H54 (cell line): ENCODE measurements around the gene THRB.
A peak's percentile ranks its signal among the peaks of the same experiment; 100 is the strongest.

Experiments
- DNase-seq: peaks from one replicate; pipeline ENCODE4 v3.0.0; 2011; ENCODE audit warnings: low spot score, mixed read lengths; ENCODE audit not compliant: insufficient read length
- FAIRE-seq: peaks from 3 replicates; lab custom pipeline; 2011; peaks lifted over from hg19 to GRCh38; lab: Jason Lieb, UNC
- POLR2A ChIP-seq: IDR thresholded peaks from 2 replicates; pipeline ENCODE4 v1.6.1; 2011; ENCODE audit warnings: low read depth, mild to moderate bottlenecking, low read length

THRB gene

GRCh38 chr3:24135280-24135679 lies 359.4 kb downstream of the THRB start:
- DNase-seq (no peak), FAIRE-seq (no peak)
- TF ChIP-seq POLR2A: no peak

GRCh38 chr3:24133942-24134341 lies 360.7 kb downstream of the THRB start:
- DNase-seq: no peak
- no peak for FAIRE-seq
- no peak for TF ChIP-seq POLR2A

DNA sequence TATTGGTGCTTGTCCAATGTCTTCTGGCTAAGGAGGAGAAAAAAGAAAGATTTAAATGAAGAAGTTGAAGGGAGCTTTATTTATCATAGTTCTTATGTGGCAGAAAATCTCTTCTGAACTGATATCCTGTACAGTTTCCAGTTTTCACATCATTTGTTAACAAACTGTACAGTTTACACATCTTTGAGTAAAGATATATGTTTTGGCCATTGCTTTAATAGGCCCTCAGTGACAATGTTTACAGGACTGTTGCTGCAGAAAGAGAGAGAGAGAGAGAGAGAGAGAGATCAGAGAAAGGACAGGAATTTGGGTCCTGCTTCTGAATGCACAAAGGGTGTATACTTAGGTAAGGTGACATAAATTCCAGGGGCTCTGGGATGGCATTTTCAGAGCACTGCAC lies 361.2 kb downstream of the THRB start:
- DNase-seq: no peak
- no peak for FAIRE-seq
- no peak for TF ChIP-seq POLR2A

- no peak for FAIRE-seq
- TF ChIP-seq POLR2A: no peak
- DNase-seq: no peak
These were observed 365.1 kb downstream of the THRB start for GRCh38 chr3:24129549-24129948.

DNA sequence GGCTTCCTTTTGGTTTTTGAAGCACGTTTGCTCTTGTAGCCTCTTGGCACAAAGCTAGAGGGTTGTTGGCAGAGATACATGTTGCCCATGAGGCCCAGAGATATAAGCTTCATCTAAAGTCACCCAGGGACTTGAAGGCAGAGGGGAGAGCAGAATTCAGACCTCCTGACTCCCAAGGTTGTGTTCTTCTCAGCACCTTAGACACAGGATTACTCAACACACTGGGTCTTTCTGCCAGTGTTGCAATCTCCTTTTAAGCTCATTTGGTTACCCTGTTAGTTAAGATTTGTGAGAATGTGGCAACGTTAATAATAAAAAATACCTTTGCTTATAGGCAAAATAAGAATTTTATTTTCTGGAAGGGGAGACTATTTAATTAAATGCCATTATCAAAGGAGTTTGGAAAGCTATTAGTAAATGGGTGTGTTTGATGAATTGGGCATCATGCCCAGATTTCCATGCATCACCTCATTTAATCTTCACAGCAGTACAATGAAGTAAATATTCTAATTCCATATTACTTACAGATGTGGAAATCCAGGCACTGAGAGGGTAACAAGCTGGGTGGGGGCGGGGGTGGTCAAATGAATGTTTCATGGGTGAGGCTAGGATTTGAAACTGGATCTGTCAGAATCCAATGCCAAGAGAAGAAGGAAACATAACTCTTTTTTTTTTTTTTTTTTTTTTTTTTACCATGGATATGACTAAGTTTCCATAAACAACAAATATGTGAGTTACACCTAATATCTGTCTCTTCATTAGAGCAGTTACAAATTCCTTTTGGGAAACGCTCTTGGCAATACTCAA lies 366.2 kb downstream of the THRB start:
- DNase-seq (no peak), FAIRE-seq (no peak)
- TF ChIP-seq POLR2A: no peak

DNA sequence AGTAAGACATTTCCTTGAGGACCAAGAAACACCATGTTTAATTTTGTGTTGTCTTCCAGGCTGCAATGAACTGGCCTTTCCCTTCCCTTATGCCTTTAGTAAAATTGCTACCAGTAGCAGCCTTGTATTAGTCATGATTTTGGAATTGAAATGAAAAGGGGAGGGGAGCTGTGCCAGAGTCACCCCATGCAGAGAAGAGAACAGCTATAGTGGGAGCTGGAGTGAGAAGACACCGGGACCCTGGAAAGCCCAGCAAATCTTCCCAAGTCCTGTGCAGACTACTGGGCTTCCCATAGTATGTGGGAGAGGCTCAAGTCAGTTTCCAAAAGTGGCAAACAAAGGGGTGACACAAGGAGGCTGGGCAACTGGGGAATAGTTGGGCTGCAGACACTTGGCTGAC lies 371.1 kb downstream of the THRB start:
- no peak for TF ChIP-seq POLR2A
- DNase-seq (peak; percentile 15), FAIRE-seq (no peak)

- DNase-seq: no peak
These were observed 374.2 kb downstream of the THRB start for GRCh38 chr3:24120434-24120833.

GRCh38 chr3:24119321-24119751 lies 375.3 kb downstream of the THRB start:
- FAIRE-seq (no peak), DNase-seq (no peak)
- TF ChIP-seq POLR2A: no peak

More at GRCh38 chr3:24120434-24120833, 374.2 kb downstream of the THRB start:
- FAIRE-seq: no peak
- TF ChIP-seq POLR2A: no peak

DNA sequence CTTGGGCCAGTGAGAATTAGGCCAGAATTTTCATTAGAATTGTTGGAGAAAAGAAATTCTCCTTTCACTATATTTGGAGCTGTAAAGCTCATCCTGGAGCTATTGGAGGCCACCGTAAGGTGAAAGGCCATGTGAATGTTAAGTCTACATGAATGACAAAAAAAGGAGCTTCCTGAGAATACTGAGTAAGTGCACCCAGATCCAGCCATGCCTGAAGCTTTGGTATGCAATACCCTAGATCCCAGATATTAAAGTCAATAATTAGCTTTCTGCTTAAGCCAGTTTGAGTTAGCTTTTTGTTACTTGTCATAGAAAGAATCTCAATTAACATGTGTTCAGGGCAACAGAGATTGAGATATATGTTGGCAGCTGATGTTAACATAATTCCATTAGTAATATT lies 377.1 kb downstream of the THRB start:
- no peak for TF ChIP-seq POLR2A
- FAIRE-seq: no peak
- DNase-seq: no peak

- no peak for FAIRE-seq
- no peak for TF ChIP-seq POLR2A
- no peak for DNase-seq
These were observed 382.9 kb downstream of the THRB start for GRCh38 chr3:24111711-24112110.

- no peak for DNase-seq
- FAIRE-seq: no peak
- TF ChIP-seq POLR2A: no peak
These were observed 384.6 kb downstream of the THRB start for GRCh38 chr3:24110051-24110450.

DNA sequence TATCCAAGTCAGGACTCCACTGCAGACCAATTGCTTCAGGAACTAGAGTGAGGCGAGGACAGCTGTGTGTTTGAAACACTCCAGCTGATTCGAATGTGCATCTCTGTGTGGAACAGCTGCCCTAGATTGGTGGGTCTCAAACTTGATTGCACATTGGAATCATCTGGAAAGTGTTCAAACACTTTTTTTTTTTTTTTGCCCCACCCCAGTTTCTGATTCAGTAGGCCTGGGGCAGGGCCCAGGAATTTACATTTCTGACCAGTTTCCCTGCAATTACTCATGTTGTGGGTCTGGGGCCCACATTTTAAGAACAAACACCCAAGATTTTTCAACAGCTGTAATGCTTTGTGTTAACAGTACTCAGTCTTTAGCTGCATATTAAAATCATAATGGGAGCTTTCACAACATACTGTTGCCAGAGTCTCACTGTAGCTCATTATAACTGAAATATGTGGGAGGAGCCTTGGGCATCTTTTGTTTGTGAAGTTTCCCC lies 392.9 kb downstream of the THRB start:
- no peak for FAIRE-seq
- no peak for TF ChIP-seq POLR2A
- no peak for DNase-seq

DNA sequence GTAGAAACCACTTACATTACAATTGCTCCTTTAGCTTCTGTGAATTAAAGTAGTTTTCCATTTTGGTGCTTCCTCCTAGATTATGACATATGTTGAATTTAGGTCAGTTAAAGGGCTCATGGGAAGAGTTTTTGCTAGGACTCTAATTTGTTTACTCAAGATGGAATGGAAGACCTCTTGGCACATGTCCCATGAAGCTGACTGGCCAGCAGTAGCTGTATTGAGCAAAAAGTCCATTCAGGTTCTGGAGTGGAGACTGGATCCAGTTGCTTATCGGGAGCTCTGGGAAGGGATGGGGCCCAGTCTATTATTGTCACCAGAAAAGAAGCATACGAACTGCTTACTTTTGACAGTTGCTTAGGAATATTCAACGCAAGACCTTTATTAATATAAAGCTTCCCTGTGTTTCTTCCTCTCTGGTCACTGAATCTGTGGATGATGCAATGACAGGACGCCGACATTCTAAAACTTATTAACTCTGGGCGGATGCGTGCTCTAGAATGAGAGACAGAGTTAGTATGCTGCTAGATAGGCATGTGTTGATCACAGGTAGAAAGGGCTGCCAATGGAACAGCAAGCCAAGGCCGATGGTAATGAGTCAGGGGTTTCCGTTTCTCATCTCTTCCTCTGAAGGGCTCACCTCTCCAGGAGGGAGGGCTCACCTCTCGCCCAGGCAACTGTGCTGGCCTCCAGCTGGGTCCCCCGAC lies 393.8 kb downstream of the THRB start:
- DNase-seq: no peak
- FAIRE-seq: no peak
- TF ChIP-seq POLR2A: no peak

- FAIRE-seq (no peak), DNase-seq (no peak)
- no peak for TF ChIP-seq POLR2A
These were observed 397.9 kb downstream of the THRB start for GRCh38 chr3:24096695-24097290.
